Small intestine (tissue), 7 donors: ENCODE measurements around the gene IRF4. TPM values are rescaled to one million over a fixed set of nuclear protein-coding genes. Genes with fewer than 3 reads are reported as not detected.

Source experiments
- DNase-seq, 2 donors: peaks; one replicate each; pipeline versions ENCODE4 v3.0.0 to v3.0.0-alpha.2; 2013
- FAIRE-seq: peaks from 2 replicates; lab custom pipeline; 2012; peaks lifted over from hg19 to GRCh38; lab: Jason Lieb, UNC
- H3K27ac ChIP-seq, 3 donors: one replicate each; pipeline ENCODE4 v1.5.1; 2013; ENCODE audit warnings: low read length in 2 of 3, mild to moderate bottlenecking in 2 of 3, control low read depth in 1 of 3, inconsistent platforms in 1 of 3, low read depth in 1 of 3, moderate library complexity in 1 of 3
- H3K27me3 ChIP-seq, 3 donors: one replicate each; pipeline ENCODE4 v1.6.1; 2013; ENCODE audit warnings: low read length in 3 of 3, inconsistent platforms in 1 of 3; ENCODE audit not compliant: control insufficient read depth in 3 of 3, insufficient read depth in 3 of 3
- H3K36me3 ChIP-seq, 3 donors: one replicate each; pipeline ENCODE4 v1.6.1; 2013; ENCODE audit warnings: low read length in 3 of 3, inconsistent platforms in 1 of 3, low read depth in 1 of 3, mild to moderate bottlenecking in 1 of 3, moderate library complexity in 1 of 3; ENCODE audit not compliant: control insufficient read depth in 3 of 3, insufficient read depth in 2 of 3
- H3K4me1 ChIP-seq, 3 donors: one replicate each; pipeline ENCODE4 v1.6.1; 2013; ENCODE audit warnings: low read length in 2 of 3, inconsistent platforms in 1 of 3, low read depth in 1 of 3, mild to moderate bottlenecking in 1 of 3, moderate library complexity in 1 of 3; ENCODE audit not compliant: control insufficient read depth in 3 of 3, insufficient read depth in 2 of 3
- H3K4me3 ChIP-seq, 3 donors: one replicate each; pipeline ENCODE4 v1.5.1; 2013; ENCODE audit warnings: low read length in 3 of 3, control low read depth in 1 of 3, inconsistent platforms in 1 of 3, low read depth in 1 of 3, mild to moderate bottlenecking in 1 of 3, moderate library complexity in 1 of 3
- H3K9me3 ChIP-seq, 2 donors: one replicate each; pipeline ENCODE4 v1.6.1; 2013; ENCODE audit warnings: low read depth in 1 of 2, low read length in 1 of 2; ENCODE audit not compliant: control insufficient read depth in 2 of 2, insufficient read depth in 1 of 2
- WGBS, 3 donors: extraction: QIAGEN DNeasy Blood & Tissue Kit; methylation state at CpG; one replicate each; pipeline ENCODE4 v1.1.7; 2013; 5-methylcytosine and 5-hydroxymethylcytosine counted together
- polyA plus RNA-seq, 4 donors: library from polyadenylated mRNA; stranded (reverse) in 3 of 4; unstranded in 1 of 4; fragments of 200-250 nt in 3 of 4; fragments of 120-200 nt in 1 of 4; gene quantifications; one replicate each; pipeline versions ENCODE4 v1.2.1 to v1.2.3, GENCODE V29; 2013
- donor health status: healthy with polysubstance abuse.
- donor health status: control.
- donor health status: control.
- donor health status: Bipolar disorder and iron deficiency.
- donor health status: healthy.

The IRF4 gene
- polyA plus RNA-seq, 4 donors = 0.16 to 3.5 (median 1.4) TPM; not detected in 1

- Histone ChIP-seq H3K9me3 (peaks cover 3% of the 10 kb centered on the region in 2 donors), H3K27ac (no peak overlapping the region), H3K27me3 (peaks cover 0 to 5% (median 2%) of the 10 kb centered on the region in 3 donors), H3K36me3 (no peaks in the 10 kb centered on the region), H3K4me3 (no peak overlapping the region), H3K4me1 (no peaks in the 10 kb centered on the region)
- no peak for DNase-seq
- FAIRE-seq = no peak
- 73 to 76% (median 74%) methylated on average over 28 of the region's 28 CpGs for WGBS, 3 donors
These were observed 12.0 kb upstream of the IRF4 start for GRCh38 chr6:379410-380181.

- peaks cover 0 to 5% (median 5%) of the 10 kb centered on the region in 3 donors for H3K27me3 ChIP-seq
- no peak for FAIRE-seq
- no peaks in the 10 kb centered on the region for H3K36me3 ChIP-seq
- H3K4me1 ChIP-seq = no peaks in the 10 kb centered on the region
- WGBS, 3 donors = 81 to 86% (median 86%) methylated on average over 26 of the region's 26 CpGs
- H3K9me3 ChIP-seq = peaks cover 3% of the 10 kb centered on the region in 2 donors
- no peak overlapping the region for H3K27ac ChIP-seq
- H3K4me3 ChIP-seq = no peak overlapping the region
- DNase-seq = no peak
These were observed 11.0 kb upstream of the IRF4 start for GRCh38 chr6:380234-381218.

GRCh38 chr6:381742-382461, 9.7 kb upstream of the IRF4 start:
- Histone ChIP-seq H3K4me3 (no peak overlapping the region), H3K9me3 (peaks cover 3% of the 10 kb centered on the region in 2 donors), H3K36me3 (no peaks in the 10 kb centered on the region), H3K27ac (no peak overlapping the region), H3K4me1 (no peaks in the 10 kb centered on the region), H3K27me3 (peaks cover 2 to 9% (median 7%) of the 10 kb centered on the region in 3 donors)
- DNase-seq (no peak), FAIRE-seq (no peak)
- WGBS, 3 donors = 85 to 87% (median 86%) methylated on average over 17 of the region's 17 CpGs

- DNase-seq (no peak), FAIRE-seq (no peak)
- Histone ChIP-seq H3K27me3 (peaks cover 2 to 15% (median 7%) of the 10 kb centered on the region in 3 donors), H3K27ac (no peak overlapping the region), H3K4me3 (no peak overlapping the region), H3K9me3 (peaks cover 3% of the 10 kb centered on the region in 2 donors), H3K4me1 (no peaks in the 10 kb centered on the region), H3K36me3 (no peaks in the 10 kb centered on the region)
- WGBS, 3 donors = 74 to 82% (median 82%) methylated on average over 22 of the region's 22 CpGs
These were observed 8.4 kb upstream of the IRF4 start for GRCh38 chr6:382883-383810.

- 75 to 82% (median 77%) methylated on average over 3 of the region's 3 CpGs for WGBS, 3 donors
- FAIRE-seq (no peak), DNase-seq (no peak)
- Histone ChIP-seq H3K36me3 (no peaks in the 10 kb centered on the region), H3K4me1 (no peaks in the 10 kb centered on the region), H3K4me3 (no peak overlapping the region), H3K9me3 (peaks cover 3% of the 10 kb centered on the region in 2 donors), H3K27me3 (peaks cover 2 to 20% (median 9%) of the 10 kb centered on the region in 3 donors), H3K27ac (no peak overlapping the region)
These were observed 7.7 kb upstream of the IRF4 start for GRCh38 chr6:383856-384255.

- H3K27me3 ChIP-seq = peaks cover 2 to 29% (median 4%) of the 10 kb centered on the region in 3 donors
- no peak for DNase-seq
- no peak for FAIRE-seq
- no peak overlapping the region for H3K4me3 ChIP-seq
- no peak overlapping the region for H3K27ac ChIP-seq
- no peaks in the 10 kb centered on the region for H3K4me1 ChIP-seq
- 79 to 90% (median 85%) methylated on average over 6 of the region's 6 CpGs for WGBS, 3 donors
- H3K36me3 ChIP-seq = no peaks in the 10 kb centered on the region
- H3K9me3 ChIP-seq = peaks cover 3% of the 10 kb centered on the region in 2 donors
These were observed 6.7 kb upstream of the IRF4 start for GRCh38 chr6:384898-385297.

- 84 to 92% (median 89%) methylated on average over 10 of the region's 10 CpGs for WGBS, 3 donors
- Histone ChIP-seq H3K4me1 (no peaks in the 10 kb centered on the region), H3K27me3 (peaks cover 2 to 35% (median 4%) of the 10 kb centered on the region in 3 donors), H3K9me3 (peaks cover under 1 to 3% of the 10 kb centered on the region in 2 donors), H3K4me3 (no peak overlapping the region), H3K27ac (no peak overlapping the region), H3K36me3 (no peaks in the 10 kb centered on the region)
- FAIRE-seq = no peak
- no peak for DNase-seq
These were observed 5.9 kb upstream of the IRF4 start for GRCh38 chr6:385614-386013.
